Measurements from ENCODE around the gene SCN4A.
"Not testable (repeated sequence)": the region's sequence is repeated elsewhere in the genome, so short reads cannot be mapped to it uniquely, and the experiment has no call there.

The SCN4A gene

DNA sequence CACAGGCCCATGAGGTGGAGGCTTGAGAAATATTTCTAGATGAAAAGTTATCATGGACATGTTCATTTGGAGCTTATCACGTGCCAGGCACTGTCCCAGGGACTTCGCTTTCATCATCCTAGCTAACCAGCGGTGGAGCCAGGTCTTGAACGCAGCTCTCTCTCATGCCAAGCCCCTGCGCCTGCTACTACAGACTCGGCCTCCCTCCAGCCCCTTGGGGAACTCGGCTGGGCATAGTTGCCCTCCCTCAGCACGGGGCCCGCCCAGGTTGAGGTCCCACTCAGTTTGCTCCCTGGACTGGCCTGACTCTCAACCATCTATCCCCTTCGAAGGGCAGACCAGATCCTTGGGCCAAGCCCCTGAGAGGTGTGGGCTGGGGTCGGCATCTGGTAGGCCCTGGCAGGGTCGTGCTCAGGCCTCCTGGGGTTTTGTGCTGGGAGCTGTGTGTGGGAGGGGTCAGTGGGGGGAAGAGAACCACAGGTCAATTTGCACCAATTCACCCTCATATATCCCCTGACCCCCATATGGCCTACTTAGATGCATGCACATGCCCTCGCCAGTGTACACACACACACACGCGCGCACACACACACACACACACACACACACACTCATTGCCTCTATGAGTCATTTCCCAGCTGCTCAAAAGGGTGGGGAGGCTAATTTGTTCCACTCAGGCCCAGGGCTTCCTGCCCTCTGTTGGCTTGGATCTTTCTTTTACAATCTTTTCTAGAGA, 12.1 kb upstream of the SCN4A start:
- no peak for DNase-seq

DNA sequence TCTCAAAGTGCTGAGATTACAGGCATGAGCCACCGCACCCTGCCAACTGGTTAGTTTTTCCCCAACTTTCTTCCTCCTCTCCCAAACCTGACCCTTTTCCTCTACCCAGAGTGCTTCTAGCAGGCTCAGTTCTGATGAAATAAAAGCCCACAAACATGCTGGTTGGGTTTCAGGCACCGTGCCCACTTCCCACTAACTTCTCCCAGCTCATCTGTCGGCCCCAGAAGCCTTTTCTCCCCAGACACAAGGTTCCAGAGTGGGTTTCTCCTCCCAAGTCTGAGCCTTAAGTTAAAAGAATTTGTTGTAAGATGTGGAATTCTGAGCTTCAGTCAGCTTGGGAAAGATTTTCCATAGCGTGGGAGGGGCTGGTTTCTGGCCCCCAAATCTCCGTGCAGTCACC, 11.5 kb upstream of the SCN4A start:
- DNase-seq = no peak

DNA sequence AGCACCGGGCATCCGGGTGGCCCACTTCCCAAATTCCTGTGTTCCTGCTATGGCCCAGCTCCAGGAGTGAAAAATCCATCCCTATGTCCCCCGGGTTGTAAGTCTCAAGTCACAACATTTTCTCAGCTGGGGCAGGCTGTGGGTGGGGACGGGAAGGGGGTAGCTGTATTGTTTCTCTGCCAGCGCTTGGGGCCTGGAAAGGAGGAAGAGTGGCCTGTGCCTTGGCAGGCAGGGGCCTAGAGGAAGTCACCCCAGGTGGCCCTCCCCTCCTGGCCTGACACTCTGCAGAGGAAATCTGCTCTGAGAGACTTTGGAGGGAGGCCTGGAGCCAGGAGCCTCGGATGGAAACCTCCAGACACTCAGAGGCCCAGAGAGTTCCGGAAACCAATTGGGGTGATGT, 10.6 kb upstream of the SCN4A start:
- DNase-seq = no peak

DNA sequence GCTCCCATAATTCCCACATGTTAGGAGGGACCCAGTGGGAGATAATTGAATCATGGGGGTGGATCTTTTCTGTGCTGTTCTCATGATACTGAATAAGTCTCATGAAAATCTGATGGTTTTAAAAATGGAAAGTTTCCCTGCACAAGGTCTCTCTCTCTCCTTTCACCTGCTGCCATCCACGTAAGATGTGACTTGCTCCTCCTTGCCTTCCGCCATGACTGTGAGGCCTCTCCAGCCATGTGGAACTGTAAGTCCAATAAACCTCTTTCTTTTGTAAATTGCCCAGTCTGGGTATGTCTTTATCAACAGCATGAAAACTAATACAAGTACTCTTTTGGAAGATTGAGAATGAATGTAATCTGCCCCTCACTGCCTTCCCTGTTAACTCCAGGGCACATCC, 9.9 kb upstream of the SCN4A start:
- DNase-seq = not testable (repeated sequence)

DNA sequence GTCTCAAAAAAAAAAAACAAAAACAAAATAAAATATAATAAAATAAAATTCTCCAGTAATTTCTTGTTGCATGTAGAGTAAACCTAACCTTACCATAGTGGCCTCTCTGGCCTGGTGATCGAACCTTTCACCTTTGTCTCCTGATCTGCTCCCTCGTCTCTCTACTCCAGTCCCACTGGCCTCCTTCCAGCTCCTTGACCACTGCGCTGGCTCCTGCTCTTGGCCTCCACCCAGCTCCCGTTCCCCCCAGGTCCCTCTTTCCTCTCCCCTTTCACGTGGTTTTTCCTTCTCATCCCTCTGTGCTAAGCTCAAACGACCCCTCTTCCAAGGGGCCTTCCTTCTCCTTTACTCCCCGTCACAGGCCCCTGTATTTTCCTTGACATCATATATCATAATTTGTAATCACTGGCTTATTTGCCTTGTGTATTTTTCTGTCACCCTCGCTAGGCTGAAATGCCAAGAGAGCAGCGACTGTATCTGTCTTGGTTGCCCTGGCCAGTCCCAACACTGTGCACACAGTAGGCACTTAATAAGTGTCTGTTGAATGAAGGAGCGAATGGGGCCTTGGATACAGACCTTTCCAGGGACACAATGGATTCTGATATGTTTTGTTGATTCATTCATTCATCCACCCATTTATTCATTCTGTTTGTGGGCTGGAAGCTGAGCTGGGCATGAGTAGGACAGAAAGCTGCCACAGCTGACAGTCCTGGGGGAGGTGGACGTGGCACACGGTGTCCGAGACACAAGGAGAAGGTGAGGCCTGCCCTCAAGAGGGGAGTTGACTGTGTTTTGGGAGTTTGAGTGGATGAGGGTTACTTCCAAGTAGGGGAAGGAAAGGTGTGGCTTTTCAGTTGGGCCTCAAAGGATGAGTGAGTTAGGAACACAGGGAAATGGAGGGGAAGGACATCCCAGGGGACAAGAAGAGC, 5.8 kb upstream of the SCN4A start:
- no peak for DNase-seq

DNA sequence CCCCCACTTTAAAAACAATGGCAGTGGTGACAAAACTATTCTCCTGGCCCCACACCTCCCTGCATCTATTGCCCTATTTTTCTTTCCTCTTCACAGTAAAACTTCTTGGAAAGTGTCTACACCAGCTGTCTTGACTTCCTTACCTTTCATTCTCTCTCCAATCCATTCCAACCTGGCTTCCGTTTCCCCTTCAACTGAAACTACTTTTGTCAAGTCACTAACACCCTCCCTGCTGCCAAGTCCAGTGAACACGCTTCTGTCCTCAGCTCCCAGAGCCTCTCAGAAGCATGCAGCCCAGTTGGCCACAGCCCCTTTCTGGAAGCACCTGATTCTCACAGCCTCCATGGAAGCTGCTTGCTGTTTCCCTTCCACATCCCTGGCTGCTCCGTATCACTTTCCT, 4.0 kb upstream of the SCN4A start:
- DNase-seq = no peak

DNA sequence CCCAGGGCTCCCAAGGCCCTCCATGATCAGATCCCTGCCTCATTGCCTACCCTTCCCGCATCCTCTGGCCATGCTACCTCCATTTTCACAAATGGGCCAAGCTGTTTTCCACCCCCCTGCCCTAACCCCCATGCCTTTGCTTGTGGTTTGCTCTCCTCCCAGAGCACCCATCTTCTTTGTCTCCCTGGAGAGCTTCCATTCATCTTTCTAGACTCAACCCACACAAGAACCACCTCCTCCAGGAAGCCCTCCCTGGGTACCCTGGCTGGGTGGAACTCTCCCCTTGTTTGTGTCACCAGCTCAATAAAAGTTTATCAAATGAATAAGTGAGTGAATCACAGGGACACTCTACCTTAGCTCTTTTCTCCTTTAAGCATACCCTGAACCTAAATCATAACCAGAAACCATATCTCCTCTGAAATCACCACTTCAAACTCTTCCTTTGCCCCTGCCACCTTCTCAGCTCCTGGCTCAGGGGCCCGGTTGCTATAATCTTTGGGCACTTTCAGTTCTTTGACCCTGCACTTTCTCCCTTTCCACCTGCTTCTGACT, 2.9 kb upstream of the SCN4A start:
- no peak for DNase-seq

DNA sequence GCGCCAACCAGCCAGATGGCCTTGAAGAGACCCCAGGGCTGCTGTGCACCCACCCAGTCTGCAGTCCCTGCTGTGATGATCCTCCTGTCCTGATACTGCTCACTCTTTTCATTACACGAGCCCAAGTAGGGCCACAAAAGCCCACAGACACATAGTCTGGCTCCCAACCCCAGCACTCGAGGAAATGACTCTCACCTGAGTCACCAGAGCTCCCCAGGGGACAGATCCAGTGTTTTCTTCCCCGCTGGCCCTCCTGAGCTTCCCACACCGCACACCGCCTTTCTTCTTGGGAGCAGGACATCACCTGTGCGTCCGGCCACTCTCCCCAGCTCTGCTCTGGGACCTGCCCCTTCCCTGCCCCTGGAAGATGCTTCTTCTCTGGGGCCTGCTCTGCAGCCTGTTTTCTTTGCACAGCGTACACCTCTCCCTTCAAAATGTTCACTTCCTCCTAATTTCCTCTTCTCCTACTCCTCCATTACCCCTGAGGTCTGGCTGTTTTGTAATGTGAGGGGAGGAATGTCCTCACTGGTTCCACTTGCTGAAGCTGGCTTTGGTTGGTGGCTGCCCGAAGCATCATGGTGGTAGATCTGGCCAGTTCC, 2.0 kb upstream of the SCN4A start:
- no peak for DNase-seq

DNA sequence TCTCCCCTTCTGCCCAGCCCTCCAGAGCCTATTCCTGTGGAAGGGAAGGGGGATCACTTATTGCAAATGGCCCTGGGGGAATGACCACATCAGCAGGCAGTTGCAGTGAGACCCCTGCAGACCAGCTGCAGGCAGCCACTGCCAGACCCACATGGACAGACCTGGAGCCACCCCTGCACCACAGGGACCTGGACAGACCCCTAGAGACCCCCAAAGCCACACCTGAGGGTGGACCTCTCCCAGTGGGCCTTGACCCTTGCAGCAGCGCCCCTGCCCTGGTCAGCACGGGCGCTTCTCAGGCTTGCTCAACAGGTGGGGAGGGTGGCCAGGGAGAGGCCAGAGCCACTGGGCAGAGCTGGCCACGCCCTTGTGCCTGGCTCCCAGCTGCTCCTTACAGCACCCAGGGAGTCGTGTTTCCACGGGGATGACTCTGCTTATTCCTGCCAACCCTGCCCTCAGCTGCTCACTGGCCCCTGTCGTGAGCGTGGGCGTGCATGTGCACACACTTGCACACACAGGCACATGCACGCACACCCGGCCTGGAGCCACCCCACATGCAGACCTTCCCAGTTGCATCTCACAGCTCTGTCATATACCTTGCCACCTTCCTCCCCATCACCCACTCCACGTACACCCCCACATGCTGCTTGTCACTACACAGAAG, 1.3 kb upstream of the SCN4A start:
- DNase-seq = no peak

DNA sequence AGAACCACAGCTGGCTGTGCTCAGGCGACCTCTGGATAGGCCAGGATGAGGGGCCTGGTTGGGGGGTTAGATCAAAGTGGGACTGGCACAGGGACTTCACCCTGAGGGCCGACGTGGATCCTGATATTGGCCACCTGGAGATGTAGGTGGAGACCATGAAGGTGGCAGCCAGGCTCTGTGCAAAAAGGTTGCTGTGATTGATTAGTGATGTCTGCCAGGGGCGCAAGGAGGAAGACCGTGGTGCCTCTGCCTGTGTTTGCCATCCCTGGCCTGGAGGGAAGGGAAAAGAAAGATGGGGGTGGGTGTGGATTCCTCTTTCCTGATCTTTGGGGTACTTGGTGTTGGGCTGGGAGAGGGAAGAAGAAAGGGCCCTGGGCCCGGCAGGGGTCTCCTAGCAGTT, 529 bp upstream of the SCN4A start:
- no peak for DNase-seq

DNA sequence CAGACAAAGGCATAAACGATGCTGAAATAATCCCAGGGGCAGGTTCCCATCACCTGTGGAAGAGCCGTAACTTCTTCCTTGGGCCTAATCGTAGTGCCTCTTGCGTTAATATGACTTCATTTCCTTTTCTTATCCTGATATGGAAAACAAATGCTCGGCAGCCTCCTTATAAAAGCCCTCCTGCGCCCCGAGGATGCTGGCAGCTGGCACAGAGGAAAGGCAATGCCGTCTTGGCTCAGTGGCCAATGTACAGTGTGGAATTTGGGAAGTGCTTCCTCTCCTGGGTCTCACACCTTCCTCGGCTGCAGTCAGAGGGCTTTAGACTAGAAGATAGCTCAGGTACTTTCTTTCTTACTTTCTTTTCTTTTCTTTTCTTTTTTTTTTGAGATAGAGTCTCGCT, 3.4 kb downstream of the SCN4A start:
- no peak for DNase-seq

DNA sequence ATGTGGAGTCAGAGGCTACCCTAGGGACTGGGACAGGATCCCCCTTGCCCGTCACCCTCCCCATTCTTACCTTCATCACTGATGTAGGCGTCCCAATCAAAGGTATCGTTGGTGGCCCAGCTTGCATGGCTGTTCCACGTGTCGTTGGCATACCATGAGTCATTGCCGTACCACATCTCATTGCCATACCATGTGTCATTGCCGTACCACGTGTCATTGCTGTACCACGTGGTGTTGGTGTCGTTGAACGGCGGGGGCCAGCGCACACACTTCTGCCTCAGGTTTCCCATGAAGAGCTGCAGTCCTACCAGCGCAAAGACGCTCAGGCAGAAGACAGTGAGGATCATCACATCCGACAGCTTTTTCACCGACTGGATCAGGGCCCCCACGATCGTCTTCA, 4.8 kb downstream of the SCN4A start:
- no peak for DNase-seq

DNA sequence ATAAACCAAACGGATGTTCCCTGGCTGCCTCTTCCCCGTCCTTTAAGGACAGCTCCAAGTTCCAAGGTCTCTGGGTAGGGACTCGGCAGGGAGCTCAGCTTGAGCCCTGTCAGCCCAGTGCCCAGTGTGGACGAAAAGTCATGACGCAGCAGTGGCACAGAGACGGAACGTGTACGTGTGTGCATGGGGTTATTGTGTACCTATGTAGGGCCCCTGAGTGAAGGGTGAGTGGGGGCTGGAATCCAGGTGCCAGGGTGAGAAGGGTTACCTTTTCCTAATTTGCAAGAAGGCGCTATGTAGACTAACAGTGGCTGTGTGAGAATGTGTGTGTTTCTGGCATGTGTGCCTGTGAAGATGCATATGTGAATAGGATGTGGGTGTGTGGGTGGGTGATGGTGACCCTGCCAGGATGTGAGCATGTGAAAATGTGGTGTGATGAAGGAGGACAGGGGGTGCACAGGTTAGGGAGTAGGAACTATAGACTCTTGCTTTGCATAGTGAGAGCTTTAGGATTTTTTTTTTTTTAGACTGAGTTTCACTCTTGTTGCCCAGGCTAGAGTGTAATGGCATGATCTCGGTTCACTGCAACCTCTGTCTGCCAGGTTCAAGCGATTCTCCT, 6.0 kb downstream of the SCN4A start:
- DNase-seq = no peak

DNA sequence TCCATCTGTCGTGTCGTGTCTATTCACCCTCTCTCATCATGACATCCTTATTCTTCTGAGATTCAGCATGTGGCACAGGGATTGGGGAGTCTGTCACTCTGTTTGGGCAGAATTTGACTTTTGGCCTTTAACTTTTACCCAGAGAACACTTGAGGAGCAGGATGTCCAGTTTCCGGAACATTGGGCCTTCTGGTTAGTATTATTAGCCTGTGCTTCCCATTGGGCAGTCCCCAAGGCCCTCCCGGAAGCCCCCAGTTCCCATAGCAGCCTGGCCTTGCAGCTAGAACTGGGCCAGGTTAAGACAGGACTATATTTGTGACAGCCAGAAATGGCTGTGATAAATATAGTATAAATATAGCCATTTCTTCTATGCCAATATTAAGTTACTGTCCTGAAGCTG, 9.6 kb downstream of the SCN4A start:
- no peak for DNase-seq

DNA sequence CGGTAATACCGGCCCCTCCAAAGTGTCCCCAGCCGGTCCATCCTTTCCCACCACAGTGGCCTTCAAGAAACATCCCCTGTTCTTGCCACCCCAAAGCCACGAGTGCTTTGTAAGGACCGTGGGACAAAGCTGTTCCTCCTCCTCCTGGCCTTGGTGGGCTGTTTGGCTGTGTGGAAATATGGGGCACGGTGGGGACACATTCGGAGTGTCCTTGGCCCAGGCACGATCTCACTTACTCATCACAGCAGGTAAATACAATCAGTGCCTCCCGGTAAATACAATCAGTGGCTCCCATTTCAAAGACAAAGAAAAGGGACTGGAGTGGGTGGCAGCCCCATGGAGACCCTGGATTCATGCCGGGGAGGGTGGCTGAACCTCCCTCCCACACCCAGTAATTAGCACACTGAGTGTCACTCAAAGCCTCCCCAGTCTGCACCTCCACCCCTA, 10.4 kb downstream of the SCN4A start:
- DNase-seq = no peak

DNA sequence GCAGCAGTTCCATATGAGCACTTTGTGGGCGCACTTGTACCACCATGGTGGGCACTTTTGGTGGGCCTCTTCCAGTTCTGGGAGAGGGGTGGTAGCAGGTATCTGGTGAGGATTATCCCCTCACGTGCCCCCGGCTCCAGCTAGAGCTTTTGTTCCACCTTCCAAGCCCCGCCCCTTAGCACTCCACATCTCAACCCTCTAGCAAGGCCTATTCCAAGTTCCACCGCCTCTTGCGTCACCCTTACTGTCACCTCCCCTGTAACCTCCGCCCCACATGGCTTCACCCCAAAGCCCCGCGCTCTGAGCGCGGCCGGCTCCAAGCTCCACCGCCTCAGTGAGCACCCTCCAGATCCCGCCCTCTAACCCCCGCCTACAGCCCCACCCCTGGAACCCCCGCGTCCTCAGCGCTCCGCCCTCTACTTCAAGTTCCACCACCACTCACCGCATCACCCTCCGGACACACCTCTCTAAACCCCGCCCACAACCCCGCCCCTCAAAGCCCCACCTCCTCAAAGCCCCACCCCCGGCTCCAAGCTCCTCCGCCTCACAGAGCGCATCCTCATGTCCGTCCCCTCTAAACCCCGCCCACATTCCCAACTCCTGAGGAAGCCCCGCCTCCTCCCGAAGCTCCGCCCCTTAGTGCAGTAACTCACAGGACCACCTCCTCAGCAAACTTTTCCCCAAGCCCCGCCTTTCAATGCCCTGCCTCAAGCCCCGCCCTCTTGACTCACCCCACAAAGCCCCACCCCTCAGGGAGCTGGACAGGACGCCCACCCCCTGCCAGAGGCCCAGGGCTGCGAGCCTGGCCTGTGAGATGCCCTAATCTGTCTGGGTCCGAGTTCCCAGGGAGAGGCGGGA, 11.1 kb downstream of the SCN4A start:
- no peak for DNase-seq

DNA sequence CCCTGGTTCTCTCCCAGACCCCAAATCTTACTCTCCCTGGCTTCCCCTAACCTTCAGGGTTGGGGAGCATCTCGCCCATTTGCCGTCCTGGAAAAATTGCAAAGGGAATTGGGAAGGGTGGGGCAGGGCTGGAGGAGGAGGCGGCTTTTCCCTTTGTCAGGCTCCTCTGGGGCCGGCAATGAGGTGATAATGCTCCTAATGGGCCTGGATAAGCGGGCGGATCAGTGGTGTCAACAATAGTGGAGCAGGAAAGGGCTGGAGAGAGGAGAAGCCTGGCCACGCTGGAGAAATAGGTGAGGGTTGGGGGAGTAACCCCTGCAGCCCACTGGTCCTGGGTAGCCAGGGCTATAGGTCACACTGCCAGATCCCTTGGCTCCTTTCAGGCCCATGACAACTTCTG, 12.3 kb downstream of the SCN4A start:
- DNase-seq = no peak

DNA sequence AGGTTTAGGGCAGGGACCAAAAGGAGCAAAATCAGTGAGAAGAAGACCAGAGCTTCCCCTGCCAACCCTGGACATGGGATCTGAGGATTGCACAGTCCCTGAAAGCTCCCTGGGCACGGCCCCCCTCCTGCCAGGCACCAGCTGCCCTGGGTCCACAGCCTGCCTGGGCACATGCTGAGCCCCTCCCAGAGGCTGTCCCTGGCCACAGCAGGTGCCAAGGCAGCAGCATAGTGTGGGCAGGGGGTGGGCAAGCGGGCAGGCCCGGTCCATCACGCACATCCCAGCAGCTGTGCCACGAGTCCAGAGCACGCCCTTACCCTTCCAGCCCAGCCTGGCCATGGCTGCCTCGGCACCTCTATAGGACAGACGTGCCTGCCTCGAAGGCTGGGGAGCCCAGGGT, 12.7 kb downstream of the SCN4A start:
- DNase-seq = no peak

DNA sequence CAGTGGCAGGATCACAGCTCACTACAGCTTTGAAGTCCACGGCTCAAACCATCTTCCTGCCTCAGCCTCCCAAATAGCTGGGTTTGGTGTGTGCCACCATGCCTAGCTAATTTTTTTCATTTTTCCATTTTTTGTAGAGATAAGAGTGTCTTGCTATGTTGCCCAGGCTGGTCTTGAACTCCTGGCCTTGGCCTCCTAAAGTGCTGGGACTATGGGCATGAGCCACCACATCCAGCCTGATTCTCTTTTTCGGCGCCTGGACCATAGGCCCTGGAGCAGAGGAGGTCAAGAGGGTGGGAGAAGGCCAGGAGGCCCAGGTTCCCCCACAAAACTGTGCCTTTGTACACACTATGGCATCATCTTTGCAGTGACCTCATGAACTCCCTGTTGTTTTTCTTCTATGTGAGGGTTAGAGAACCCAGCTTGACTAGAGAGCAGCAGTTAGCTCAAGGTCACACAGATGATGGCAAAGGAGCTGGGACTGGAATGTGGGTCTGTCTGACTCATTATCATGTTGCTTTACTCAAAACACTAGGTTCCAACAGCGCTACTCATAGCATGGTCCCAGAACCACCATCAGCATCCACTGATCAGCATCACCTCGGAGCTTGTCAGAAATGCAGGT, 16.3 kb downstream of the SCN4A start:
- no peak for DNase-seq

DNA sequence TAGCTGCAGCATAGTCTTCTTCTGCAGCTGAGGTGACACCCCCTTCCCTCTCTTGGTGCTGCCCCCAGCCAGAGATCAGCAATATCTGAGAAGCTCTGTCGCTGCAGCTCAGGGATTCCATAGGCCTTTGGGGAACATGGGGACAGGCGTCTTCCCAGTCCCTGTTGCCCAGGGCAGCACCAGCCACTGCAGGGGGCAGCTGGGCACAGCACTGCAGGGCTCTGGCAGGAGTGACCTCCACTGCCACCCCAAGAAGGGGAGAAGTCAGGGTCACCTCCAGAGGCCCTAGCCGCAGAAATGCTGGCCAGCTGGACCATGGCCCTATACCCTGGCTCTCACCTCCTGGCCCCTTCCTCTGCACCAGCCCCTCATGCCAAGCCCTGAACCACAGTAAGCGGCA, 16.9 kb downstream of the SCN4A start:
- no peak for DNase-seq

DNA sequence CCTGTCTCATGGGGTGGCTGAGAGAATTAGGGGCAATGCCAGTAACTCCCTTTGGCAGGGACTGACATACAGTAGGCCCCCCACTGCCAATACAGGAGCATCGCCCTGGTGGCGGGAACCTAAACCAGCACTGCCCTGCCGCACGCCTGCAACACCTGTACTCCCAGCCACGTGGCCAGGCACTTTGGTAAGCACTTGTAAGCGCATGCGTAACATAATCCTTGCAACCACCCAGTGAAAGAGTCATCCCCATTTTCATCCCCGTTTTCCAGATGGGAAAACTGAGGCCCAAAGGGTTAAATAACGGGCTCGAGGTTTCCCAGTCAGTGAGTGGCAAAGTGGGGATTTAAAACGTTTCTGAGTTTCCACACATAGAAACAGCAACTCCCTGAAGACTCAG, 17.5 kb downstream of the SCN4A start:
- no peak for DNase-seq

Measured in DMS79 treated with DMSO at 0.1 percent for 48 hours (cell line).